H9 (cell line): Measurements from ENCODE around the gene ARHGEF7. TPM values are rescaled to one million over a fixed set of nuclear protein-coding genes. Genes with fewer than 3 reads are reported as not detected.

Experiments used
- DNase-seq: peaks from one replicate; pipeline ENCODE4 v3.0.0-alpha.2; 2017
- H2AFZ ChIP-seq: one replicate; pipeline ENCODE4 v1.6.1; 2013; ENCODE audit warnings: mild to moderate bottlenecking, low read length, control low read depth, moderate library complexity
- H2AK5ac ChIP-seq: 2 replicates; pipeline ENCODE4 v1.6.1; 2013; ENCODE audit warnings: low read length, control low read depth, mixed read lengths; ENCODE audit not compliant: insufficient read length
- H2BK120ac ChIP-seq: one replicate; pipeline ENCODE4 v1.6.1; 2013; ENCODE audit warnings: low read depth, mild to moderate bottlenecking, low read length, control low read depth, inconsistent platforms; ENCODE audit not compliant: poor library complexity, severe bottlenecking
- H2BK12ac ChIP-seq: 2 replicates; pipeline ENCODE4 v1.6.1; 2013; ENCODE audit warnings: low read length, control low read depth, mixed read lengths, low read depth; ENCODE audit not compliant: insufficient read length
- H2BK15ac ChIP-seq: 2 replicates; pipeline ENCODE4 v1.6.1; 2013; ENCODE audit warnings: low read depth, low read length, control low read depth
- H2BK20ac ChIP-seq: one replicate; pipeline ENCODE4 v1.6.1; 2013; ENCODE audit warnings: low read depth, mild to moderate bottlenecking, low read length, control low read depth, inconsistent platforms; ENCODE audit not compliant: poor library complexity, severe bottlenecking
- H2BK5ac ChIP-seq: 2 replicates; pipeline ENCODE4 v1.6.1; 2013; ENCODE audit warnings: low read length, control low read depth, mixed read lengths; ENCODE audit not compliant: insufficient read length
- H3K14ac ChIP-seq: 2 replicates; pipeline ENCODE4 v1.6.1; 2013; ENCODE audit warnings: low read length, control low read depth; ENCODE audit not compliant: insufficient read depth
- H3K18ac ChIP-seq: 2 replicates; pipeline ENCODE4 v1.6.1; 2013; ENCODE audit warnings: low read depth, mild to moderate bottlenecking, mixed read lengths, low read length, control low read depth; ENCODE audit not compliant: insufficient read length
- H3K23ac ChIP-seq: 2 replicates; pipeline ENCODE4 v1.6.1; 2013; ENCODE audit warnings: low read length, control low read depth, mixed read lengths, low read depth; ENCODE audit not compliant: insufficient read length
- H3K23me2 ChIP-seq: 2 replicates; pipeline ENCODE4 v1.6.1; 2013; ENCODE audit warnings: low read depth, mild to moderate bottlenecking, mixed read lengths, low read length, control low read depth; ENCODE audit not compliant: insufficient read length, poor library complexity, severe bottlenecking
- H3K27ac ChIP-seq: 2 replicates; pipeline ENCODE4 v1.5.1; 2013; ENCODE audit warnings: low read length, control low read depth, mixed read lengths, low read depth; ENCODE audit not compliant: insufficient read length
- H3K27me3 ChIP-seq: 2 replicates; pipeline ENCODE4 v1.6.1; 2013; ENCODE audit warnings: low read length, control low read depth, inconsistent platforms; ENCODE audit not compliant: insufficient read depth
- H3K4ac ChIP-seq: 2 replicates; pipeline ENCODE4 v1.6.1; 2013; ENCODE audit warnings: low read depth, mild to moderate bottlenecking, control low read depth, inconsistent platforms, low read length, moderate library complexity
- H3K4me1 ChIP-seq: 2 replicates; pipeline ENCODE4 v1.6.1; 2013; ENCODE audit warnings: low read length, control low read depth, inconsistent platforms; ENCODE audit not compliant: insufficient read depth
- H3K4me2 ChIP-seq: 2 replicates; pipeline ENCODE4 v1.6.1; 2013; ENCODE audit warnings: low read length, control low read depth, mixed read lengths; ENCODE audit not compliant: insufficient read length, insufficient read depth
- H3K56ac ChIP-seq: 2 replicates; pipeline ENCODE4 v1.6.1; 2013; ENCODE audit warnings: low read depth, mild to moderate bottlenecking, mixed read lengths, low read length, control low read depth; ENCODE audit not compliant: insufficient read length
- H3K79me1 ChIP-seq: 2 replicates; pipeline ENCODE4 v1.6.1; 2013; ENCODE audit warnings: low read depth, mild to moderate bottlenecking, moderate library complexity, low read length, control low read depth, inconsistent platforms; ENCODE audit not compliant: insufficient read depth, poor library complexity, severe bottlenecking
- H3K79me2 ChIP-seq: 2 replicates; pipeline ENCODE4 v1.6.1; 2013; ENCODE audit warnings: low read length, control low read depth, inconsistent platforms; ENCODE audit not compliant: insufficient read depth
- H3K9ac ChIP-seq: 2 replicates; pipeline ENCODE4 v1.6.1; 2013; ENCODE audit warnings: low read length, control low read depth, mixed read lengths; ENCODE audit not compliant: insufficient read length; ENCODE audit errors: extremely low read depth
- H3K9me3 ChIP-seq: one replicate; pipeline ENCODE4 v1.6.1; 2013; ENCODE audit warnings: low read depth, low read length, inconsistent platforms; ENCODE audit not compliant: control insufficient read depth
- H3T11ph ChIP-seq: one replicate; pipeline ENCODE4 v1.6.1; 2013; ENCODE audit warnings: mild to moderate bottlenecking, low read length, control low read depth, inconsistent platforms
- H4K20me1 ChIP-seq: one replicate; pipeline ENCODE4 v1.6.1; 2013; ENCODE audit not compliant: control insufficient read depth, insufficient read length, insufficient read depth
- H4K5ac ChIP-seq: 2 replicates; pipeline ENCODE4 v1.6.1; 2013; ENCODE audit warnings: low read depth, mild to moderate bottlenecking, mixed read lengths, low read length, control low read depth; ENCODE audit not compliant: insufficient read length
- H4K8ac ChIP-seq: replicated peaks from 2 replicates; pipeline ENCODE4 v1.6.1; 2013; ENCODE audit warnings: low read length, control low read depth, mixed read lengths, low read depth; ENCODE audit not compliant: insufficient read length
- H4K91ac ChIP-seq: 2 replicates; pipeline ENCODE4 v1.6.1; 2013; ENCODE audit warnings: low read depth, mild to moderate bottlenecking, moderate library complexity, mixed read lengths, low read length, control low read depth; ENCODE audit not compliant: insufficient read length
- H3K27ac Mint-ChIP-seq, 3 experiments: 2 replicates in 2 of 3; 3 replicates in 1 of 3; pipeline ENCODE4 v1.8.0; 2020 to 2021; ENCODE audit warnings: mixed read lengths in 3 of 3, mild to moderate bottlenecking in 1 of 3, moderate library complexity in 1 of 3
- H3K27me3 Mint-ChIP-seq: 2 replicates; pipeline ENCODE4 v1.8.0; 2021; ENCODE audit warnings: low read depth, mild to moderate bottlenecking, moderate library complexity, mixed read lengths
- H3K36me3 Mint-ChIP-seq, 3 experiments: 2 replicates in 2 of 3; 3 replicates in 1 of 3; pipeline ENCODE4 v1.8.0; 2020 to 2021; ENCODE audit warnings: low read depth in 3 of 3, mixed read lengths in 3 of 3; ENCODE audit not compliant: insufficient read depth in 1 of 3
- H3K4me1 Mint-ChIP-seq, 2 experiments: 2 replicates each; pipeline ENCODE4 v1.8.0; 2020; ENCODE audit warnings: mixed read lengths in 2 of 2
- H3K4me3 Mint-ChIP-seq, 2 experiments: 2 replicates in 1 of 2; 3 replicates in 1 of 2; pipeline ENCODE4 v1.8.0; 2020 to 2021; ENCODE audit warnings: mild to moderate bottlenecking in 2 of 2, mixed read lengths in 2 of 2, moderate library complexity in 1 of 2
- H3K9me3 Mint-ChIP-seq, 2 experiments: 2 replicates in 1 of 2; 3 replicates in 1 of 2; pipeline ENCODE4 v1.8.0; 2020; ENCODE audit warnings: mild to moderate bottlenecking in 2 of 2, mixed read lengths in 2 of 2, moderate library complexity in 1 of 2
- WGBS: extraction: QIAGEN DNeasy Blood & Tissue Kit; methylation state at CpG from one replicate; pipeline ENCODE4 v1.1.7; 2013; ENCODE audit warnings: missing lambda C conversion rate, low lambda C conversion rate, mixed read lengths; ENCODE audit not compliant: insufficient read length; ENCODE audit errors: extremely low coverage; 5-methylcytosine and 5-hydroxymethylcytosine counted together
- total RNA-seq: library from RNA; stranded (reverse); gene quantifications from 2 replicates; pipeline ENCODE4 v1.2.1, GENCODE V29; 2021
- TF ChIP-seq, protein P1 (sequence below): fragments of 200-600 bp; sonication (generic); conservative IDR thresholded peaks from 3 replicates; pipeline ENCODE4 v1.8.0; 2021; ENCODE audit warnings: antibody characterized with exemption, mild to moderate bottlenecking

ARHGEF7 gene
- total RNA-seq, 1 experiment from 2014 or later = 51.9 TPM

DNA sequence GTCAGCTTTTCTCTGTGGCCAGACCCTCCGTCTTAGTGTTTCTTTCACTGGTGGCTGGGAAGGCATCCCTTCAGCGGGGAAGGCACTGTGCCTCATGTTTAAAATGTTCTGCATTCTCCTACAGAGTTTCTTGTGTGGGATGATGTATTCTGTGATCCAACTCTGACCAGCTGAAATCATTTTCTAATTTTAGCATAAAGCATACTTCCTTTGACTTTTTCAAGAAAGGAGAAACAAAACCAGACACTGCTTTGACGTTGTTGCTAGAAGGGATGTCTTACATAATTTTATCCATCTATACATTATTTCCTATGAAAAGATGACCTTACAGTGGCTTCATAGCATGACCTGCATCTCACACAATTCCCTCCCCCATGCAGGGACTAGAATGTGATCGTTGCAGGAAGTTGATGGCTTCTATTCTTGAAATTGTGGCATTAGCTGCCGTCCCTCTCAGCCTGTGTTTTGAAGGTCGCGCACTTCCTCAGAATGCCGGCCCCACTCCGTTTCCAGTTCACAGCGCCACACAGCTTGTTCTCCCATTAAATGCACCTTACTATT is 166.7 kb downstream of the ARHGEF7 start:
- Mint-ChIP-seq H3K27ac (no peak overlapping the region), H3K4me3 (no peak overlapping the region; a peak in 1 of 5 replicates), H3K36me3 (peaks cover 27 to 78% (median 74%) of the 10 kb centered on the region in 3 experiments; a peak in 6 of 7 replicates), H3K4me1 (no peaks in the 10 kb centered on the region), H3K9me3 (no peaks in the 10 kb centered on the region), H3K27me3 (no peaks in the 10 kb centered on the region; the same call in 1 of the 2 replicates)
- no peak overlapping the region for H3K18ac ChIP-seq
- H3K56ac ChIP-seq = no peak overlapping the region
- no peak overlapping the region for H3K9ac ChIP-seq
- H4K5ac ChIP-seq = no peak overlapping the region
- no peaks in the 10 kb centered on the region for H3K9me3 ChIP-seq
- H3K4me1 ChIP-seq = no peaks in the 10 kb centered on the region
- H2BK20ac ChIP-seq = no peak overlapping the region
- no peak overlapping the region for H3K4ac ChIP-seq
- H2BK120ac ChIP-seq = no peak overlapping the region
- no peak overlapping the region for H4K8ac ChIP-seq
- H3K23me2 ChIP-seq = no peaks in the 10 kb centered on the region
- no peak overlapping the region for H4K91ac ChIP-seq
- H3K27me3 ChIP-seq = no peaks in the 10 kb centered on the region
- no peak overlapping the region for H3K14ac ChIP-seq
- H2BK12ac ChIP-seq = no peak overlapping the region
- H3K23ac ChIP-seq = no peak overlapping the region
- H2AFZ ChIP-seq = no peak overlapping the region
- H2BK5ac ChIP-seq = no peak overlapping the region
- no peaks in the 10 kb centered on the region for H3K79me2 ChIP-seq
- TF ChIP-seq, protein P1, sequence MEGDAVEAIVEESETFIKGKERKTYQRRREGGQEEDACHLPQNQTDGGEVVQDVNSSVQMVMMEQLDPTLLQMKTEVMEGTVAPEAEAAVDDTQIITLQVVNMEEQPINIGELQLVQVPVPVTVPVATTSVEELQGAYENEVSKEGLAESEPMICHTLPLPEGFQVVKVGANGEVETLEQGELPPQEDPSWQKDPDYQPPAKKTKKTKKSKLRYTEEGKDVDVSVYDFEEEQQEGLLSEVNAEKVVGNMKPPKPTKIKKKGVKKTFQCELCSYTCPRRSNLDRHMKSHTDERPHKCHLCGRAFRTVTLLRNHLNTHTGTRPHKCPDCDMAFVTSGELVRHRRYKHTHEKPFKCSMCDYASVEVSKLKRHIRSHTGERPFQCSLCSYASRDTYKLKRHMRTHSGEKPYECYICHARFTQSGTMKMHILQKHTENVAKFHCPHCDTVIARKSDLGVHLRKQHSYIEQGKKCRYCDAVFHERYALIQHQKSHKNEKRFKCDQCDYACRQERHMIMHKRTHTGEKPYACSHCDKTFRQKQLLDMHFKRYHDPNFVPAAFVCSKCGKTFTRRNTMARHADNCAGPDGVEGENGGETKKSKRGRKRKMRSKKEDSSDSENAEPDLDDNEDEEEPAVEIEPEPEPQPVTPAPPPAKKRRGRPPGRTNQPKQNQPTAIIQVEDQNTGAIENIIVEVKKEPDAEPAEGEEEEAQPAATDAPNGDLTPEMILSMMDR = no peak
- H2AK5ac ChIP-seq = no peak overlapping the region
- no peak overlapping the region for H3K4me2 ChIP-seq
- H3K79me1 ChIP-seq = no peaks in the 10 kb centered on the region
- no peak overlapping the region for H2BK15ac ChIP-seq
- DNase-seq = no peak
- no peaks in the 10 kb centered on the region for H4K20me1 ChIP-seq
- WGBS = no CpG with 5 or more reads among the region's 10 CpGs
- H3T11ph ChIP-seq = no peak overlapping the region
- no peak overlapping the region for H3K27ac ChIP-seq
